Left ventricle myocardium superior (tissue), 1 donor: ENCODE results near the gene SORD. TPM values are rescaled to one million over a fixed set of nuclear protein-coding genes. Genes with fewer than 3 reads are reported as not detected.
"Not testable (repeated sequence)": the region's sequence is repeated elsewhere in the genome, so short reads cannot be mapped to it uniquely, and the experiment has no call there.

Experiments used
- ATAC-seq: fragments of 200-7000 bp; cut with Tn5 transposase; one replicate; pipeline ENCODE4 v1.9.1; 2020; ENCODE audit warnings: mild to moderate bottlenecking, moderate library complexity
- DNase-seq: peaks from one replicate; pipeline ENCODE4 v3.0.0-alpha.2; 2020
- intact Hi-C: fragments of 100-400 bp; cut with micrococcal nuclease; formaldehyde crosslinking; loops from one replicate; pipeline ENCODE4 v1.11.0; 2022
- total RNA-seq: library from RNA; stranded (reverse); fragmentation: NEBNext Ultra II Directional; extraction: Animal tissue kit (Norgen Biotek cat#: 25700); gene quantifications from one replicate; pipeline ENCODE4 v1.2.1, GENCODE V29; 2021
- donor health status: DM: no; HTN: yes; CAD: no; lungs with severe emphysema.

The SORD gene
- total RNA-seq, 1 donor from 2014 or later, result 13.6 TPM

DNA sequence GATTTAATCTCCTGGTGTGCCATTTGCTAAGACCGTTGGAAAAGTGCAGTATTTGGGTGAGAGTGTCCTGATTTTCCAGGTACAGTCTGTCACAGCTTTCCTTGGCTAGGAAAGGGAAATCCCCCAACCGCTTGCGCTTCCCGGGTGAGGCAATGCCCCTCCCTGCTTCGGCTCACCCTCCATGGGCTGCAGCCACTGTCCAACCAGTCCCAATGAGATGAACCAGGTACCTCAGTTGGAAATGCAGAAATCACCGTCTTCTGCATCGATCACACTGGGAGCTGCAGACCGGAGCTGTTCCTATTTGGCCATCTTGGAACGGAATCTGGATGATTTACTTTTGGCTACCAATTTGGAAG, 2.1 kb upstream of the SORD start:
- DNase-seq, ATAC-seq: not testable (repeated sequence)
- intact Hi-C loops, result loop anchor here (10.0 kb wide), 1 partner anchor 46 kb away; no protein-coding TSS in a partner anchor

DNA sequence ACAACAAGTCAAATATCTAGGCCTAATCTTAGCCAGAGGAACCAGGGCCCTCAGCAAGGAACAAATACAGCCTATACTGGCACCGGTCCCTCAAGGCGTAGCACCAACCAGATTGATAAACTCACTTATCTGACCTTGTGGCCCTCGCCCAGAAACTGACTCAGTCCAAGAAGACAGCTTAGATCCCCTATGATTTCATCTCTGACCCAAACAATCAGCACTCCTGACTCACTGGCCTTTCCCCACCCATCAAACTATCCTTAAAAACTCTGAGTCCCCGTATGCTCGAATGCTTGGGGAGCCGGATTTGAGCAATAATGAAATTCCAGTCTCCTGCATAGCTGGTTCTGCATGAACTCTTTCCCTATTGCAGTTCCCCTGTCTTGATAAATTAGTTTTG, 1.6 kb upstream of the SORD start:
- ATAC-seq, result no peak
- intact Hi-C loops, result loop anchor here (10.0 kb wide), 1 partner anchor 47 kb away; no protein-coding TSS in a partner anchor
- no peak for DNase-seq

DNA sequence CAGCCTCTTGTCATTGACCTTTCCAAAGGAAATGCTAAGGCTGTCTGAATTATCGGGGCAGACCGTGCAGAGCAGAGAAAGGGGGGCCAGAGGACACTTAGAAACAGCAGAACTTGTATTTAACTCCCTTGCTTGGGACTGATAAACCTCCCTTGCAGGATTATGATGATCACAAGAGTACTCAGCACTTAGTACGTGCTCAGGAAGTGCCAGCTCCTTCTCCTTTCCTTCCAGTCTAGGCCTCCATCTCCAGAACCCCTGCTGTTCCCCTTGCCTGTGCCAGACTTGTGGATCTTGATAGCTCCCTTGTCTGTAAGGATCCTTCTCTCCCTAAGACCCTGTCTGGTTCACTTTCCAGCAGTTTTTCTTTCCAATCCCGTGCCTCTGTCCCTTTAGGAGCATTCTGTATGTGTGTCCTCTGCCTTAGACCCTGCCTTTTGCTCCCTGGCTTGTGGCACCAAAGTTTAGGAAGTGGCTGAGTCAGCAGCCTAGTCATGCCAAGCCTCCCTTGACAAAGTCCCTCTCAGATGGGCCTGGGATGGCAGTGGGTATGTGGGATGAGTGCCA, 747 bp downstream of the SORD start:
- peak; percentile 8 for ATAC-seq
- intact Hi-C loops, result loop anchor here (10.0 kb wide), 1 partner anchor 49 kb away; no protein-coding TSS in a partner anchor

DNA sequence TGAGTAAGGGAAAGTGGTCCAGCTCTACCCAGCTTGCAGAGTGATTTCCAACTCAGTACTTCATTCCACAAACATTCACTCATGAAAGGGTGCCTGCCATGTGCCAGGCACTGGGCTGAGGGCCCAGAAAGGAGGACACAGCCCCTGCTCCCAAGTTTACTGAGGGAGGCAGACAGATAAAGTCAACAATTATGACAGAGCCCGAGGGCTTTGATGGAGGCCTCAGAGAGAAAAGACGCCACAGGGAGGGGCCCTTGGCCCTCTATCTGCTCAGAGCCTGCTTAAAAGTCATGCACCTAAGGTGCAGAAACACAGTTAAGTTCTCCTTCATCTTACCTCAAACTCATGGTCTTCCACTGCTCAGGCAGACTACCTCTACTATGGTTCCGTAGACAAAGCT, 1.7 kb downstream of the SORD start:
- intact Hi-C loops, result loop anchor here (10.0 kb wide), 1 partner anchor 50 kb away; no protein-coding TSS in a partner anchor
- peak; percentile 32 for ATAC-seq
- not testable (repeated sequence) for DNase-seq

More for the DNA sequence above, 747 bp downstream of the SORD start:
- no peak for DNase-seq

DNA sequence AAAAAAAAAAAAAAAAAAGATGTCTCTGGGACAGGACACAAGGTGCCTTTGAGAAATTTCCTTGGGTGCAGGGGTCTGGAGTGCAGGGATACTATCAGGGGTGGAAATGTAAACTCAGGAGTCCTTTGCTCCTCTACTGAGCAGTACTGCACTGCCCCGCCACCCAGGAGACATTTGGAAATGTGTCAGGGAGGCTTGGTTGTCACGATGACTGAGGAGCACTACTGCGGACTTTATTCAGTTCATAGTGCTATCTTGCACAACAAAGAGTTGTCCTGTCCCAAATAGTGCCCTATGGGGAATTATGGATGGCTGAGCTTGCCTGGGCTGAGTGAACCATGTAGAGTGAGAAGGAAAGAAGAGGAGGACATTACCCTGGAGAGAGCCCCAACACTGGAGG, 2.6 kb downstream of the SORD start:
- intact Hi-C loops, result loop anchor here (10.0 kb wide), 1 partner anchor 51 kb away; no protein-coding TSS in a partner anchor
- ATAC-seq, DNase-seq: not testable (repeated sequence)

DNA sequence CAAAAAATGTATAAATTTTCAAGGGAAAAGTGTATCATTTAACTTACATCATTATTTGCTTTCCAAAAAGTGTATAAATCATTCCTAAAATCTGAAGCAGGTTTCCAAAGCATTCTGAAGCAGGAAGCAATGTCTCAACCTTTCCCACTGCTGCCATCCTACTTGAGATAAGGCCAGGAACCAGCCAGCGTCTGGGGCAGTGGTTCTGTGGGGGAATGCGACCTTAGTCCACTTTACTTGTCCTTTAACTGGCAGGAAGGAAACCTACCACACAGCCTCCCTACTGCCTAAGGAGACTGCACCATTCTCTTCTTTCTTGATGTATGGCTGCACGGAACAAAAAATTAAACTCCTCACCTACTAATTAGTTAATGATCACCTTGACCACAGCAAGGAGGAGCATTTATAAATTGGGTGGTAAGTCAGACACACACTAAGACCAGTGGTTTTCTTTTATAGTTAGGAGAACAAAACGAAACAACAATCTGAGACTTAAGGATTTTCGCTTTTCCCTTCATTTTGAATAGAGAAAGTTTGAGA, 3.7 kb downstream of the SORD start:
- DNase-seq (no peak), ATAC-seq (no peak)
- intact Hi-C loops, result loop anchor here (10.0 kb wide), 1 partner anchor 52 kb away; no protein-coding TSS in a partner anchor

DNA sequence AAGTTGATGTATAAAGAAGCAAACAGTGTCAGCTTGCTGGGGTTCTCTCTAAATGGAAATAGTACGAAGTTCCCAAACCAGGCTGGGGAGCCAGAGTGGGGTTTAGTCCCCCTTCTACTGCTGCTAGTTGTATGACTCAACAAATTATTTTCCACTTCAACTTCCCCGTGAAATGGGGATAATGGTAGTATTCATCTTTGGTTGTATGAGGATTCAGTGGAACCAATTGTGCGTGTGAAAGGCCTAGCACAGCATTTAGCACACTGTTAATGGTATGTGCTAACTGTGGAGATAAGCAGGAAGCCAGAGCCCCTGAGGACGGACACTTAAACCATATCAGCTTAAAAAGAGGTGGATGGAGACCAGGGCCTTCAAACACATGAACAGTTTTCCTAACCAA, 4.2 kb downstream of the SORD start:
- no peak for ATAC-seq
- intact Hi-C loops, result loop anchor here (10.0 kb wide), 1 partner anchor 52 kb away; no protein-coding TSS in a partner anchor
- DNase-seq, result no peak

DNA sequence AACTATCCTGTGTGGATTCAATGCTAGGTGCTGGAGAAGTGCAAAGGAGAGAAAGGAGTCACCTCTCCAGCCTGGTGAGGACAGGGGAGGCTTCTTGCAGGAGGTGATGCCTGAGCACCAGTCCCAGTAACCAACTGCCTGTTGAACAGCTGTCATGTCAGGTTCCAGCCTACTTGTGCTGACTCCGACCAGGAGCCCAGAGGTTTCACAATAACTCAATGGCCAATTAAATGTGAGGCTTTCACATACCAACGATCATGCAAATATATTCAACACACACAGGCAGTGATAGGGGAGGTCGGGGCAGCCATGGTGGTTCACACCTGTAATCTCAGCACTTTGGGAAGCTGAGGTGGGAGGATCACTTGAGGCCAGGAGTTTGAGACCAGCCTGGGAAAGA, 7.7 kb downstream of the SORD start:
- intact Hi-C loops, result no loop called here
- ATAC-seq (no peak), DNase-seq (no peak)

DNA sequence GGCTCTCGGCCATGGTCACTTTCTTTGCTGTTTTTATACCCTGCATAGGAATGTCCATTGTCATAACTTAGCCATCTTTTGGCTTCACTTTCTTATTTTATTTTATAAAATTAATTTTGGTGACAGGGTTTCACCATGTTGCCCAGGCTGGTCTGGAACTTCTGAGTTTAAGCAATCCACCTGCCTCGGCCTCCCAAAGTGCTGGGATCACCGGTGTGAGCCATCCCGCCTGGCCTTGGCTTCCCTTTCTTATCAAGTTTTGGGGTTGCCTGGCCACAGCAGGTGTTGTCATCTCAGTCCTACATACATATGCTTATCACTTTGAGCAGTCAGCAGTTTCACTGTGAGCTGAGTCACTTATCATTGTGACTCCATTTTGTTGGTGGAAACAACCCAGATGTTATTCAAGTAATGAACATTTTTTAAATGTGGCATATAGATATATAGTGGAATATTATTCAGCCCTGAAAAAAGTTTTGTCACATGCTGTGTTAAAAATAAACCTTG, 8.6 kb downstream of the SORD start:
- DNase-seq, ATAC-seq, intact Hi-C loops: not testable (repeated sequence)

DNA sequence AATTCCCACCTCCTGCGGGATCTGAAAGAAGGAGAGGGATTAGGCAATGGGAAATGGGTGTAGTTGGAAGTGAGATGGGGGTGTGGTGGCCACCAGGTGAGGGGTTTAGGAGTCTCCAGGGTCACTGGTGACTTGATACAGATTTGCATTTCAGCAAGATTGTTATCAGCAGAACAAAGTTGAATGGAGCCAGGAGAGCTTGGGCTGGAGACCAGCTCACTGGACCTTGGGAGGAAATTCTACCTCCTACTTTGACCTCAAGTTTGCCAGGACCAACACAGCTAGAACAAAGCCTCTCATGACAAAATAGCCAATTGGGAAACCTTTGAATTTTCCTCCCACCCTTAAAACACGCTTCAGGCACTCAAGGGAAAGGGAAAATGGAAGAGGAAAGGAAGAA, 9.5 kb downstream of the SORD start:
- ATAC-seq, intact Hi-C loops, DNase-seq: not testable (repeated sequence)

DNA sequence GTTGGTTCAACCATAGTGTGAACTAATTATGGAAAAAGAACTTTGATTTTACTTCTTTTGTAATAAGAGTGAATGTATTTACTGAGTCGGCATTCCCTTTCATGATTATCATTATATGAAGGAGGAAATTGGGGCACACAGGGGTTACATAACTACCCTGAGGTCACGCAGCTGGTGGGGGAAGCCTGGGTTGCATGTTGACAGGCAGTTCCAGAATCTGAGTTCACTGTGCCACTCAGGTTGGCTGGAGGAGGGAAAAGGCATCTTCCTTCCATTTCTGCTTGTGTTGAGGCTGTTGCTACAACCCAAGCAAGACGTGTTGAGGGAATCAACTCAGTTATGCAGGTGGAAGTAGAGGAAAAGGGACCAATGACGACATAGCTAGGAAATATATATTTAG, 11.1 kb downstream of the SORD start:
- intact Hi-C loops, ATAC-seq, DNase-seq: not testable (repeated sequence)

DNA sequence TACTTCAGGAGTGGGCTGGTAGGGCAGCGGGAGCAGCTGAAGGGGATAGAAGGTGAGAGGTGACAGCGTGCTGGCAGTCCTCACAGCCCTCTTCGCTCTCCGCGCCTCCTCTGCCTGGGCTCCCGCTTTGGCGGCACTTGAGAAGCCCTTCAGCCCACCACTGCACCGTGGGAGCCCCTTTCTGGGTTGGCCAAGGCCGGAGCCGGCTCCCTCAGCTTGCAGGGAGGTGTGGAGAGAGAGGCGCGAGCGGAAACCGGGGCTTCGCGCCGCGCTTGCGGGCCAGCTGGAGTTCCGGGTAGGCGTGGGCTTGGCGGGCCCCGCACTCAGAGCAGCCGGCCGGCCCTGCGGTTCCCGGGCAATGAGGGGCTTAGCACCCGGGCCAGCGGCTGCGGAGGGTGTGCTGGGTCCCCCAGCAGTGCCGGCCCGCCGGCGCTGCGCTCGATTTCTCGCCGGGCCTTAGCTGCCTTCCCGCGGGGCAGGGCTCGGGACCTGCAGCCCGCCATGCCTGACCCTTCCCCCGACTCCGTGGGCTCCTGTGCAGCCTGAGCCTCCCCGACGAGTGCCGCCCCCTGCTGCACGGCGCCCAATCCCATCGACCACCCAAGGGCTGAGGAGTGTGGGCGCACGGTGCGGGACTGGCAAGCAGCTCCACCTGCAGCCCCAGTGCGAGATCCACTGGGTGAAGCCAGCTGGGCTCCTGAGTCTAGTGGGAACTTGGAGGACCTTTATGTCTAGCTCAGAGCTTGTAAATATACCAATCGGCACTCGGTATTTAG, 11.8 kb downstream of the SORD start:
- DNase-seq, intact Hi-C loops, ATAC-seq: not testable (repeated sequence)

DNA sequence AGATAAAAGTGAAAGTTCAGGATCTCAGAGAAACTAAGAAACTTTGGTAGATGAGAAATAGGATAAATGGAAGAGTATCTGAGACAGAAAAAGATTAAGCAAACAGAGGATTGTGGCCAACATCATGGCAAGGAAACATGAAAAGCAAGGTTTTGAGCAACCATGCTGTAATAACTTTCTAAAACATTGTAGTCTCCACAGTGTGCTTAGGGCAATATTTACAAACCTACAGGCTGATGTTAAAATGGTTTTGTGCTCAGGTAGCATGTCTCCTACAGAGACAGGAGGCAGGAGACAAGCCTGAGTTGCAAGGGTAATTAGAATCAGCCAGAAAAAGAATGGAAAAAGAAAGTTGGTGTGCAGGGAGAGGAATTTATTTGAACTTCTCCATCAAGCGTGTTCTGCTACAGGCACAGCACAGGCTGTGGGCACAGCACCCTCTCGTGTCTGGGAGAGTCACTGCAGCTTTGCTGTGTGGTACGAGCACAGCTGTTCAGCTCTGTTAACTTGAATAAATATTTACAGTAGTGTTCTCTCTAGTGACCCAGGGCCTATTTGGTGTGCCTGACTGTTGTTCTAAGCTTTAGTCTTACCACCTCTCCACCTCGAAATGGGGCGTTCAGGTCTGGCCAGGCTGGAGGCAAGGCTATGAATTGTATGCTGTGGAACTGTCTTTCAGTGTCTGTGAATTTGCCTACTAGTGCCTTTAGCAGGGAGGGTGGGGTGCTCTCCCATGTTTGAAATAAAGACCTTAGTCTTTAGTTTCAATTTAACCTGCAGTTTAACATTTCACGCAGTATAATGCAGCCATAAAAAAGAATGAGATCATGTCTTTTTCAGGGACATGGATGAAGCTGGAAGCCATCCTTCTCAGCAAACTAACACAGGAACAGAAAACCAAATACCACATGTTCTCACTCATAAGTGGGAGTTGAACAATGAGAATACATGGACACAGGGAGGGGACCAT, 14.1 kb downstream of the SORD start:
- ATAC-seq (peak; percentile 89), DNase-seq (peak; percentile 78)
- intact Hi-C loops, result not testable (repeated sequence)

DNA sequence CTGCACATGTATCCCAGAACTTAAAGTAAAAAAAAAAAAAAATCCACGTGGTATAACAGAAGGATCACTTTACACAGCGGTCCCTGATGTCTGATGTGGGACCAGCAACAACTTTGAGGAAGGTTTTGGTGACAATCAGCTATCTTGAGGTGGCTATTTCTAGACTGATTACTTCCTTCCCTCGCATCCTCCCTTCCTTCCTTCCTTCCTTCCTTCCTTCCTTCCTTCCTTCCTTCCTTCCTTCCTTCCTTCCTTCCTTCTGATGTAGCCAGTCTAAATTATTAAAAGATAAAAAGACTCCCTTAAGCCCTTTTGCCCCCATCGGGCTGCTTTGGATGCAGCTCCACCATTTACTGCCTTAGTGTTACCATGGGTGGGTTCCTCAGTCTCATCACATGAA, 14.9 kb downstream of the SORD start:
- ATAC-seq, result no peak
- intact Hi-C loops, result no loop called here
- DNase-seq, result no peak

DNA sequence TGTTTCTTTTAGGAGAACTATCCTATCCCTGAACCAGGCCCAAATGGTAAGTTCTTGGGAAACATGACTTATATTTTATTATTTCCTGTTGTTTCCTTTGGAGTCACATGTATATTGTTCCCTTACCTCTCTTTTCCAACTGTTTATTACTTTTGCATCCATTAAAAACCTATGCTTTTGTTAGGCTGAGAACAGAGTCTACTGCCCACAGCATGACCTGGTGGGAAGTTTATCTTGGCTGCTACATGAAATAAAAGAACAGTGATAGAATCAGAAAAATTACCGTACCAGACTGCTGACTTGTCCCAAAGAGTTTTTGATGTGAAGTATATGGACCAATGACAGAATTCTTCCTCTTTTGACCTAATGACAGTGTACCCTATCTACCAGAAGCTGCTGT, 17.4 kb downstream of the SORD start:
- intact Hi-C loops, DNase-seq, ATAC-seq: not testable (repeated sequence)

DNA sequence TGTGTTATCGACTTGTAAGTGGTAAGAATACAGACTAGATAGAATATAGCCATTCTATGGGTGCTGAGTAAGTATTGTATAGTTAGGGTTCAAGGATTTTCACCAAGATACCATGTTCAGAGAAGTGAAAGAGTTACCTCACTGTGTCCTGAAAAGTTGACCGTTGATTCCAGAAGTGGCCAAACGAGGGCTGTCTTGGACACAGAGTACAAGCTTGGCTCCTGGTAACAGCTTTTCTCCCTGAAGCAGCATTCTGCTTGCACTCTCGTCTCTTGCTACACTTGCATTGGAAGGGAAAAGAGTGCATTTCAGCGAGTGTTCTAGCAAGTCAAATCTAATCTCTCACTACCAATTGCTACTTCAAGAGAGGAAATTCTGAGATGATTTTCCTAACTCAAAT, 18.5 kb downstream of the SORD start:
- intact Hi-C loops, DNase-seq: not testable (repeated sequence)
- ATAC-seq, result peak; percentile 60

DNA sequence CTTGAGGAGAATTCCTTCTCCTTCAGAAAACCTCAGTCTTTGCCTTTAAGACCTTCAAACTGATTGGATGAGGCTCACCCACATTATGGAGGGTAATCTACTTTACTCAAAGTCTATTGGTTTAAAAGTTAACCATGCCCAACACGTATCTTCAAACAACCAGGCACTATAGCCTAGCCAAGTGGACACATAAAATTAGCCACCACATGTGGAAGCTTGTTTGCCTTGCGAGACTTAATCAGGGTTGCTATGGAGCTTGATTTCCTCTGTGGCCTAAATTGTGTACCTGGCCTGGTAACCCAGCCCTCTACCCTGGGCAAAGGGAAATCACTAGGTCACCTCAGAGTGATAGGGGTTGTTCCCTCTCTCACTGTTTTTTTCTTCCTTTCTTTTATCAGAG, 19.9 kb downstream of the SORD start:
- intact Hi-C loops, DNase-seq, ATAC-seq: not testable (repeated sequence)

DNA sequence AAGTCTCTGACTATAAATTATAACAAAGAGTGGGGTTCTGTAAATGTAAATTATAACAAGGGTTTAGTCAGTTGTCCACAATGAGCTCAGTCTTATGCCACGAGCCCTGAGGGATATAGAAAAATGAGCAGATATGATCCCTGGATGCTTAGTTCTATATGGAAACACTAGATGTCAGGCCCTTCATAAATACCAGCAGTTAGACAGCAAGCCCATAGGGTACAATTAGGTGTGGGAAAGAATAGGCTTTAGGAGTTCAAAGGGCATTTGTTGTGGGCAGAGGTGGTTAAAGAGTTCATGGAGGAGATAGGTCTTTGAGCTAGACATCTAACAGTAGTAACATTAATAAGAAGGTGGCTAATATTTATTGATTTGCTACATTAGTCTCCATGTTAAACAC, 21.3 kb downstream of the SORD start:
- DNase-seq, intact Hi-C loops, ATAC-seq: not testable (repeated sequence)

DNA sequence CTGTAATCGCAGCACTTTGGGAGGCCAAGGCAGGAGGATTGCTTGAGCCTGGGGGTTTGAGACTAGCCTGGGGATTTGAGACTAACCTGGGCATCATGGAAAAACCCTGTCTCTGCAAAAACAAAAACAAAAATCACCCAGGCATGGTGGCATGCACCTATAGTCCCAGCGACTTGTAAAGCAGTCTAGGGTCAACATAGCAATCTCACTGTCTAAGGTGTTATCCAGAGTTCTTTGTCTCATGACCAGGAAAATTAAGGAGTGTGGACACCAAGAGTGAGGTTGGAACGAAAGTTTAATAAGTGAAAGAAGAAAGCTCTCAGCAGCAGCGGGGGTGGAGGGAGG, 25.4 kb downstream of the SORD start:
- DNase-seq, intact Hi-C loops, ATAC-seq: not testable (repeated sequence)
